Measurements from ENCODE around the gene DPP10.

Gene DPP10

GRCh38 chr2:115541814-115542213 is 1099.4 kb downstream of the DPP10 start:
- no peak for DNase-seq (ENCODE audit: low read depth)
- H3K4me3 ChIP-seq (ENCODE audit: low read length), result no peak overlapping the region
- TF ChIP-seq, protein P1, sequence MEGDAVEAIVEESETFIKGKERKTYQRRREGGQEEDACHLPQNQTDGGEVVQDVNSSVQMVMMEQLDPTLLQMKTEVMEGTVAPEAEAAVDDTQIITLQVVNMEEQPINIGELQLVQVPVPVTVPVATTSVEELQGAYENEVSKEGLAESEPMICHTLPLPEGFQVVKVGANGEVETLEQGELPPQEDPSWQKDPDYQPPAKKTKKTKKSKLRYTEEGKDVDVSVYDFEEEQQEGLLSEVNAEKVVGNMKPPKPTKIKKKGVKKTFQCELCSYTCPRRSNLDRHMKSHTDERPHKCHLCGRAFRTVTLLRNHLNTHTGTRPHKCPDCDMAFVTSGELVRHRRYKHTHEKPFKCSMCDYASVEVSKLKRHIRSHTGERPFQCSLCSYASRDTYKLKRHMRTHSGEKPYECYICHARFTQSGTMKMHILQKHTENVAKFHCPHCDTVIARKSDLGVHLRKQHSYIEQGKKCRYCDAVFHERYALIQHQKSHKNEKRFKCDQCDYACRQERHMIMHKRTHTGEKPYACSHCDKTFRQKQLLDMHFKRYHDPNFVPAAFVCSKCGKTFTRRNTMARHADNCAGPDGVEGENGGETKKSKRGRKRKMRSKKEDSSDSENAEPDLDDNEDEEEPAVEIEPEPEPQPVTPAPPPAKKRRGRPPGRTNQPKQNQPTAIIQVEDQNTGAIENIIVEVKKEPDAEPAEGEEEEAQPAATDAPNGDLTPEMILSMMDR (conservative IDR thresholded peaks at IDR 0.05; ENCODE audit: low read length), result no peak

DNA sequence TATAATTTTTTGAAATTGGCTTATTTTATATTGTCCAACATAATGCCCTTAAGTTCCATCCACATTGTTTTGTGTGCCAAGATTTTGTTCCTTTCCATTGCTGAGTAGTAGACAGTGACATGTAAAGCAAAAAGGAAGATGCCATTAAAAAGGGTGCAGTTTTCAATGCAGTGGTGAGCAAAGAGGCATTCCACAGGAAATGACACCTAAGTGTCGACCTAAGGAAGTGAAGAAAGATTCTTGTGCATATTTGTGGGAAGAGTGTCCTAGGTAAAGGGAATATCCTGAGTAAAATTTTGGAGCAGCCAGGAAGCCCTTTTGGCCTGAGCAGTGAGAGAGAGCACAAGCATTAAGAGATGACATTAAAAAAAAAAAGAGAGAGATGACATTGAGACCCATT is 1099.9 kb downstream of the DPP10 start:
- DNase-seq (ENCODE audit: low read depth), result no peak
- TF ChIP-seq, protein P1 (conservative IDR thresholded peaks at IDR 0.05; ENCODE audit: low read length), result no peak
- no peak overlapping the region for H3K4me3 ChIP-seq (ENCODE audit: low read length)

DNA sequence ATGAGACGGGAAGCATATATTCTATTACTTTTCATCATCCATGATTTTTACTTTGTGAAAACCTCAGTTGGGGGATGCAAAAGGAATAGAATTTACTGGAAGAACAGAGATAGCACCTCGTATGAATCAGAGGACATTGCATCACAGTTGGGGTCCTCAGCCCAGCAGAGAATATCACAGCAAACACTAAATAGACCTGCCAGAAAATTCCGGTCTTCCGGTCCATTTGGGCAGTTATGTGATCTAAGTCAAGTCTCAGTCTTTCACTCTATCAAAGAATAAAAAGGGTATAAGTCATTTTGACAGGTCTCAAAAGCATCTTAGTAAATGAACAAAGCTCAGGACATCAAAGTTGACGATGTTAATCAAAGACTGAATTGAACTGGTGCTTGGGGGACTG is 1100.6 kb downstream of the DPP10 start:
- TF ChIP-seq, protein P1 (conservative IDR thresholded peaks at IDR 0.05; ENCODE audit: low read length), result no peak
- DNase-seq (ENCODE audit: low read depth), result no peak
- H3K4me3 ChIP-seq (ENCODE audit: low read length), result no peak overlapping the region

- H3K4me3 ChIP-seq (ENCODE audit: low read length), result no peak overlapping the region
- TF ChIP-seq, protein P1 (conservative IDR thresholded peaks at IDR 0.05; ENCODE audit: low read length), result no peak
- no peak for DNase-seq (ENCODE audit: low read depth)
Measured at GRCh38 chr2:115543461-115543860, 1101.0 kb downstream of the DPP10 start.

- TF ChIP-seq, protein P1 (conservative IDR thresholded peaks at IDR 0.05; ENCODE audit: low read length), result no peak
- DNase-seq (ENCODE audit: low read depth), result no peak
- no peak overlapping the region for H3K4me3 ChIP-seq (ENCODE audit: low read length)
Measured at GRCh38 chr2:115549611-115550130, 1107.2 kb downstream of the DPP10 start.

- H3K4me3 ChIP-seq (ENCODE audit: low read length), result no peak overlapping the region
- DNase-seq (ENCODE audit: low read depth), result no peak
- TF ChIP-seq, protein P1 (conservative IDR thresholded peaks at IDR 0.05; ENCODE audit: low read length), result no peak
Measured at GRCh38 chr2:115552726-115553125, 1110.3 kb downstream of the DPP10 start.

DNA sequence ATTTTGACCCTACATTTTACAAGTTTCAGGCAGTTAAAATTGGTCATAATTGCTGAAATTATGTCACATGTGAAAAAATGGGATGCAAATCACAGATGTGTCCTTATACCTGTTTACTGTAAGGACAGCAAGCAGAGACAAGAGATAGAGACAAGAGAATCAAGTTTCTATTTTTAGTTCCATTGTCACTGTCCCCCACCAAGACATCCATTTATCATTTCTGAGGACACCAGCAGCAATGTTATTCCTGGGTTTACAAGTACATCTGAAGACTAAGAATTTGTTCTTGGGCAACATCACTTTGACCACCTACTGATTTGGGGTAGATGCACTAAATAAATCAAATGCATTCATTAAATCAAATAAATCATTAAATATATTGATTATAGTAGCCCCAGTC is 1111.7 kb downstream of the DPP10 start:
- TF ChIP-seq, protein P1 (conservative IDR thresholded peaks at IDR 0.05; ENCODE audit: low read length), result no peak
- H3K4me3 ChIP-seq (ENCODE audit: low read length), result no peak overlapping the region
- no peak for DNase-seq (ENCODE audit: low read depth)
